Germinal center (tissue), 1 donor: ENCODE measurements around the gene RAB3IP.

Experiments used
- DNase-seq: peaks from one replicate; pipeline ENCODE4 v3.0.0; 2012; ENCODE audit warnings: mixed read lengths, low spot score

Gene RAB3IP

DNA sequence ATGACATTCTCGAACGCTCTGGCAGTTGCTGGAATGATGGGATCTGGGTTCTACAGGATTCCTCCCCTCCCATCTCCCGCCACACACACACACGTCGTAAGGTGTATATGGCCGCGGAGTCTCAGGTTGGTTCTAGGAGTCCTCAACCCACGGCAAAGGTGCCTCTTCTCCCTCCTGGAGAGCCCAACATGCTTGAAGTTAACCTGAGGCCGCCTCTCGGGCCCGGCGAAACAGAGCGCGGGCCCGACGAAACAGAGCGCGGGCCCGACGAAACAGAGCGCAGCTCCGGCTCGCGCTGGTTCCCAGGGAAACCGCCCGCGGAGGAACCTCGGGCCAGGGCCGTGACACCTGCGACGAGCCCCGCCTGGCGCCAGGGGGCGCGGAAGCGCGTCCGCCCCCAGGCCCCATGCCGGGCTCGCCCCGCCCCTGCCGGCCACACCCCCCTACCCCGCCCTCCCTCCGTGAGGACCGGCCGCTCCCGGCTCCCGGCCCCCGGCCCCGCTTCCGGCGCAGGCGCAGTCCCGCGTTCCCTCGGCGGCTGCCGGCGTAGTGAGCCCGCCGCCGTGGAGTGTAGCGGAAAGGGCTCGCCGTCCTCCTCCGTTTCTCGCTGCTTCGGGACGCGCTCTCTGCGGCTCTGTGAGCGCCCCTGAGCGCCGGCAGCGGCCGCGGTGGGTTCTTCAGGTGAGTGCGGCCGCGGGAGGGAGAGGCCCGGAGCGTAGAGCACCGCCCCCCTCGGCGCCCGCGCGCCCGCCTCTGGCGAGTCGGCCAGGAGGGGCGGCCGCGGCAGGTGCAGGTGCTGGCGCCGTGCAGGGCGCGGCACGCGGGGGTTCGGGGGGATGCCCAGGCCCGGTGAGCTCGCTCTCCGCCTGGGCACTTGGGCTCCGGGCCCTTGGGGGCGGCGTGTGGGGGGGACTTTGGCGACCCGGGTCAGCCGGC, at the start of gene RAB3IP:
TSS of gene RAB3IP (plus strand) at position 510 of the 936 bp plus-strand sequence. CDS start 16,549 bp downstream, outside the sequence.
- peak; percentile 98 for DNase-seq

DNA sequence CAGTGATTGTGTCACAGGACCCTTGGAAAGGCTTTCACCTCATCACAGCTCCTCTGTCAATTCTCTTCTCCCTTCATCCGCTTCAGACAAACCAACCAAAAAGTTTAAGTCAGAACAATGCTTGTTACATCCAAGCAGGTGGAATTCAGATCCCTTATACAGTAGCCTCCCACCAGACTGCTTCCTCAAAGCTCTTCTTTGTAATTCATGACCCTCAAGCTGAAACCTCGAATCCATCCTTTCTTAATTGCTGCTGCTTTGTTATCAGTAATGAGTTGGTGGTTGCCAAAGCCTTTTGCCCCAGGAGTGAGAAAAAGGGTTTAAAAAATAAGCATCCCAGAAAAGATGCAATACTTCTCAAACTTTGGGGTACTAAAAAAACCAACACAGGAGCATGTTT, 49.0 kb upstream of the RAB3IP start:
- DNase-seq = no peak

GRCh38 chr12:69694123-69694522, 44.5 kb upstream of the RAB3IP start:
- no peak for DNase-seq

DNA sequence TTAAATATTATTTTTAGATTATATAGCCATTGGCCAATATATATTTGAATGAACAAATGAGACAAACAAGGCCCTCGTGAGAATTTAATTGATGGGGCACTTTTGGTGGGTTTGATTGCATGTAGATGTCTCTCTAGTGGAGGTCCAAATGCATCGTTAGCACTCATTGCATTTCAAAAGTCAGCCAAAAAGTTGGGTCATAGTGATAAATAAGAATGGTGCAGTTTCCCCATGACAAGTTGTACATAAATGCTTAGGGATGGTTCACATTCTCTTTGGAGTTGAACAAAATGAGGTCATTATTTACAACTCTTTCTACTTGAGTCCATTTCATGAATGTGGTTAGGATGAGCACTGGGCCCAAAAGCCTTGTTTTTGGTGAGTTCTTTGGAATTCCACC, 40.6 kb upstream of the RAB3IP start:
- no peak for DNase-seq

DNA sequence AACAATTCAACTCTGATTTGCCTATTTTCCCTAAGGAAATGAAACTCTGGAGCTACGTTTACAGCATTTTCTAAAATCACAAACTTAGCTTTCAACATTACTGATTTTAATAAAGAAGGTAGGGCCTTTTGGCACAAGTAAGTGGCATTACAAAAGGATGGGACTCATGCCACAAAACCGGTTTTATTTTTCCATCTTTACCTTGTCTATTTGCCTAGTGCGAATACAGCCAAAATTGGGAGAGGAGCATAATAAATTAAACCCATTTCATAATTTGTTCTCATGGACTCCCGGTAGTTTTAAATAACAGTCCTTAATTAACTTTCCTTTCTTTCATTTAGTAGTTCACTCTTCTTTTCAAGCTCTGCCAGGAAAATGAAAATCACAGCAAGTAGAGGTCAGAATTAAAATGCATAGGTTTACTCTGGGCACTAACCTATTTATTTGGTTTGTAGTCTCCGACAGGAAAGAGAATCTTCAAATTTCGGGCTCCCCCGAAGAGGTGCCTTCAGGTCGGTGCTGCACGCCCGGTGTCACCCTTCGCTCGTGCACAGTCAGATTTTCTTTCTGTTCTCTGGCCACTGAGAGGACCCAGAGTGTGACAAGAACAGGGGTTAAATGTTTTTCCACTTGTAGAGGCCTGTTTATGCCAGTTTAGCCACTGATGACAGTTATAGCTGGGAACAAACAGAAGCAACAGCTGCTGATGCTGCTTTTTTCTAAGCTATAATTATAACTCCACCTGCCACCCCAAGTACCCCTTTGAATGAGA, 39.7 kb upstream of the RAB3IP start, which contains the start of gene BEST3:
TSS of gene BEST3 (minus strand) at position 535 of the 772 bp plus-strand sequence. CDS start 1,505 bp downstream, outside the sequence.
- DNase-seq = no peak

DNA sequence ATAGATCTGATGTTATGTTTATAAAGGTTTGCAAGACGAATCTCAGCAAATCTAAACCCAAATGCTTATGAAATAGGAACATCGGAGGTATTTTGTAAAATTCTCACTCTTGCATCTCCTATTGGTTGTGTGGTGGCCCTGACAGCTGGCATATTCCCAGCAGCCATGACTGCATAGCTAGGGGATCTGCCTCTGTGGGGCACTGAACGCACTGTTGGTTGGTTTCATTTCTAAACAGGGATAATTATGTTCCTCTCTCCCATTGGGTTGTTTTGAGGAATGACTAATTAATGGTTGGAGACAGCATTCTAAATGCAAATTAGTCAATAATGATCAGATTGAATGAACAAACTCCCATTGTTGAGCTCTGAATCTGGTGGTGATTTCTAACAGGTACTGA, 36.8 kb upstream of the RAB3IP start:
- DNase-seq = no peak

- no peak for DNase-seq
Observed at GRCh38 chr12:69703146-69703642, 35.5 kb upstream of the RAB3IP start.

DNA sequence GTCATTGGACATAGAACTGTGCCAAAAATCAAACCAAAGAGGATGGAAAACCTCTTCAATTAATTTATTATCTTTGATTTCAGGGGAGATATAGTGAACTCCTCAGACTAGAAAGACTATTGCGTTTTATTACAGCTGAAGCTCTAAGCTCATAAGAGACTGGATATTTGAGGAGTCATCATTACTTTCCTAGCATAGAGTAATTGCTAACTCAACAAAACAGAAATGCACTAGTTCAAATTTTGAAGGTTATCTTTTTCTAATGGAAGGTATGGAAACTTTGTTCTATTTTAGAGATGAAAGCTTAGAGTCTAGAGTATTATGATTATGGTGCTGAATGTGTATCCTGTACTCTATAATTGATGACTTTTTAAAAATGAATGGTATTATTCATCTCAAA, 34.3 kb upstream of the RAB3IP start:
- no peak for DNase-seq

DNA sequence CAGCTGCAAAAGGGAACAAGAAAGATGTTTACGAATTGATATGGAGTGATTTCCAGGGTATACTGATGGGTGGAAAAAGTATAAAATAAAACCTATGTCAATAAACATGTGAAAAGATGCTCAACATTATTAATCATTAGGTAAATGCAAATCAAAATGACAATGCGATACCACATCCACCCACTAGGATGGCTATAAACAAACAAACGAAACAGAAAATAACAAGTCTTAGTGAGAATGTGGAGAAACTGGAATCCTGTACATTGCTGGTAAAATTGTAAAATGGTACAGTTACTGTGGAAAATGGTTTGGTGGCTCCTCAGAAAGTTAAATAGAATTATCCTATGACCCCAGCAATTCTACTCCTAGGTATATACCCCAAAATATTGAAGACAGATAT, 30.0 kb upstream of the RAB3IP start:
- no peak for DNase-seq

GRCh38 chr12:69712826-69713225, 25.8 kb upstream of the RAB3IP start:
- no peak for DNase-seq

- no peak for DNase-seq
Observed at GRCh38 chr12:69714542-69714941, 24.1 kb upstream of the RAB3IP start.

DNA sequence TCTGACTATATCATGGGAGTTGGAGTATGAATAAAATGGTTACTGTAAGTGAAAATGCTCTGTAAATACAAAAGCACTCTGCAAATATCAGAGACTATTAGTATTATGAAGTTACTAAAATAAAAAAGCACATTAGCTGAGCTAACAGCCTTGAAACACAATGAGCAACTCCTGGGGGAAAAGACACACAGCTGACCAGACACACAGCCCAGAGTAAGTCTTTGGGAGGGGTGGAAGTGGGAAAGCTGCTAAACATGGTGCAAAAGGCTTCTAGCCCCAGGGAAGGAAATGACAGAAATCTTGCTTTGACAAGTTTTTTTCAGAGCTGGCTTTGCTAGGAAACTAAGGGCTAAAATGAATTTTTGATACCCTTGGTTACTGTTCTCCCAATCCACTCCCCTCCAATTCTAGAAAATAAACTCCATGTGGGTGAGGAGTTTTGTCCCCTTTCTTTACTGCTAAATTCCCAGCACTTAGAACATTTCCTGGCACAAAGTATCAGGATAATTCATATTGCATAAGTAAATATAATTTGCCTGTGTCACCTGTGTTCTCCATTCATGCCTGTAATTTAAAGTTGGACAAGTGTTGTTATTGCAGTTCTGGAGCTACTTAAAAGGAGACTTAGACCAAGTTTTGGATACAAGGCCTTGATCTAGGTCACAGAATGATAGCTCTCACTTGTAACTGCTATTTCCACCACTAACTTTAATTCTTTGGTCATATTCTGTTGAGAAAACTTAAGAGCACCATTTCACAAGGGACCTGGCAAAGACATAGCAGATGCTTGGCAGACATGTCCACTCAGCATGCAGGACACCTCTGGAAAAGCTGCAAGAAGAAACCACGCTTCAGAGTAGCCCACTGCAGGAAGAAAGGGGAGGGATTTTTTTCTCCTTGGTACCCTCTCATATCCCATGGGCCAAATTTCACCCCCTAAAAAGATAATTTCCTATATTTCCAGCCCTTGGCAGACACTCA, 19.0 kb upstream of the RAB3IP start:
- no peak for DNase-seq

GRCh38 chr12:69720750-69721149, 17.9 kb upstream of the RAB3IP start:
- DNase-seq = no peak

DNA sequence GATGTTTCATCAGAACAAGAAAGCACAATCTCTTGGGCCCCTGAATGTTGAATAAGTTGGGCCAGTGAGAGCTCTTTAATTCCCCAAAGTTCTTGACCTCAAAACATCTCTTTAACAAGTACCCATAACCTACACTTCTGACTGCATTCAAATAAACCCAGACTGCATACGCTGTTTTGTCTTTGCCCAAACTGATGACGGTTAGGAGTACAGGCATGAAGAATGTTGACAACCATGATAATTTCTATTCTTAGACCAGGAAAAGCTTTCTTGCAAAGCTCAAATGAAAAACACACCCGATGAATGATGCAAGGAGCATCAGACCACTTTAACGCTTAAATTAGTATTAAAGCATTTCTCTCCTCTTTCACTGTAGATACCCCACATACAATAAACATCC, 11.7 kb upstream of the RAB3IP start:
- no peak for DNase-seq

- no peak for DNase-seq
Observed at GRCh38 chr12:69732088-69732487, 6.6 kb upstream of the RAB3IP start.

GRCh38 chr12:69733638-69734037, 5.0 kb upstream of the RAB3IP start:
- no peak for DNase-seq

DNA sequence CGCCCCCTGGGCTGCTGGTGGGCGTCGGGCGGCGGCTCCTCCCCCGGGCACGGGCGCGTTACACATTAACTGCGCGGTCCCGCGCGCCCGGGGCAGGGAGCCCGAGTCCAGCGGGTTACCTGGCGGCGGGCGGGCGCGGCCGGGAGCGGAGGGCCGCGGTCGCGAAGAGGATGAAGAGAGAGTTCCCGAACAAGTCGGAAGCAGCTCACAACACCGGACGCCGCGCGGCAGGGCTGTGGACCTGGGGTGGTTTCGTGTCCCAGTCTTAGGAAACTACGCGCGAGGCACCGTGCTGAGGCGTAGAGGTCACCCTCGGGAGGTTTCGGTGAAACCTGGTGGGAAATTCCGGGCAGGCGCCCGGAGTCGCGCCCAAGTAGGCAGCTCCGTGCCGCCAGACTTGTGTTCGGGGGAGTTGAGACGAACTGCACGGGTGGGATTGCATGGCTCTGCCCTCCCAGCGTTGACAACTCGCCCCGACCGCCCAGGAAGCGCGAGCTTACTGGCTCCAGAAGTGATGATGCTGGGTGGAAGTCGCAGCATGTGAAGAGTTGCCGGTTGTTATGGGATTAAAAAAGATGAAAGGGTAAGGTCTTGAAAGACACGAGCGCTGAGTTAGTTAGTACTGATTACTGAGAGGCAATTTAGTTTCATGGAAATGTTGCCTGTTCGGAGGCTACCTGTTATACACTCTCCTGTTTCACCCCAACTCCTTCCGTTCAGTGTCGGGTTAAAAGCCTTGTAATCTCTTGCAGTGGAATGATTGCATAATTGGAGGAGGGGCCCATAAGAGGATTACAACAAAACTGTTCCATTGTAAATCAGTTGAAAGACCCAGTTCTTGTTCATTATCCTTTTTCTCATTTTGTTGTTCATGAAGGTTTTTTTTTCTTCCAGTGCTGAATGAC, 879 bp downstream of the RAB3IP start:
- DNase-seq = peak; percentile 45

- no peak for DNase-seq
Observed at GRCh38 chr12:69744109-69744508, 5.4 kb downstream of the RAB3IP start.

DNA sequence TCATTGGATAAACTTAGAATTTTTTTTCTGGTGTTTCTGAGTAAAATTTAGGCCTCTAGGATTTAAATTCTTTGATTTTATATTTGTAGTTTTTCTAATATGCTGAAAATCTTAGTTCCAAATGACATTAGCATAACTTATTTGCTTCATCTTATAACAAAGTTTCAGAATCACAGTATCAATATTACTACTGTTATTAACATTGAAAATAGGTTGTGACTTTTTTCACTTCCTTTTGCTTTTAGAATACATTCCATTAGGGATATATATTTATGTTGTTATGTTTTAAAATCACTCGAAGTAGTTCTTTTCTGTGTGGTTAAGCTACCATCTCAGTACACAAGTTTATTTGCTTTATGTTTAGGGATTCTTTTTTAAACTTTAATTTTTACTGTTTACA, 12.8 kb downstream of the RAB3IP start:
- no peak for DNase-seq

GRCh38 chr12:69755302-69755701, 16.6 kb downstream of the RAB3IP start:
- DNase-seq = no peak
